Measurements from ENCODE around the gene SLC16A10. TPM values are rescaled to one million over a fixed set of nuclear protein-coding genes. Genes with fewer than 3 reads are reported as not detected.

Gene SLC16A10
- total and polyA plus RNA-seq, 2 of the 13 experiments (the other 11 are each of a cell fraction or from before 2014, with no cell fraction given), result 8.2 to 20.1 TPM

GRCh38 chr6:111087106-111087835, at the start of gene SLC16A10 (continued):
- TF ChIP-seq, protein P1, sequence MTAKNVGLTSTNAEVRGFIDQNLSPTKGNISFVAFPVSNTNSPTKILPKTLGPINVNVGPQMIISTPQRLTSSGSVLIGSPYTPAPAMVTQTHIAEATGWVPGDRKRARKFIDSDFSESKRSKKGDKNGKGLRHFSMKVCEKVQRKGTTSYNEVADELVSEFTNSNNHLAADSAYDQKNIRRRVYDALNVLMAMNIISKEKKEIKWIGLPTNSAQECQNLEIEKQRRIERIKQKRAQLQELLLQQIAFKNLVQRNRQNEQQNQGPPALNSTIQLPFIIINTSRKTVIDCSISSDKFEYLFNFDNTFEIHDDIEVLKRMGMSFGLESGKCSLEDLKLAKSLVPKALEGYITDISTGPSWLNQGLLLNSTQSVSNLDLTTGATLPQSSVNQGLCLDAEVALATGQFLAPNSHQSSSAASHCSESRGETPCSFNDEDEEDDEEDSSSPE (CRISPR knock-in tag; IDR thresholded peaks at IDR 0.05), result peak; percentile 76
- TF ChIP-seq ERF (CRISPR knock-in tag; IDR thresholded peaks at IDR 0.05) (0 out of 2 replicates have a peak, but pooled peaks have one; percentile 19), MYC (CRISPR knock-in tag; IDR thresholded peaks at IDR 0.05; ENCODE audit: borderline replicate concordance) (peak; percentile 18; the same call in 1 of the 2 replicates), ZNF24 (IDR thresholded peaks at IDR 0.05) (no peak), NRL (CRISPR knock-in tag; IDR thresholded peaks at IDR 0.05; ENCODE audit: borderline replicate concordance) (0 out of 2 replicates have a peak, but pooled peaks have one; percentile 40), ZNF609 (CRISPR knock-in tag; IDR thresholded peaks at IDR 0.05; ENCODE audit: borderline replicate concordance) (no peak), PRMT3 (CRISPR knock-in tag; IDR thresholded peaks at IDR 0.05; ENCODE audit: borderline replicate concordance, low read depth) (0 out of 2 replicates have a peak, but pooled peaks have one; percentile 68), KLF13 (CRISPR knock-in tag; IDR thresholded peaks at IDR 0.05) (no peak), GATAD2A (CRISPR knock-in tag; IDR thresholded peaks at IDR 0.05) (0 out of 2 replicates have a peak, but pooled peaks have one; percentile 25), SKI (IDR thresholded peaks at IDR 0.05; ENCODE audit: partially characterized antibody) (peak; percentile 72), HNRNPLL (IDR thresholded peaks at IDR 0.05; ENCODE audit: low read depth, low read length, poor library complexity, severe bottlenecking) (peak; percentile 80), ZNF776 (CRISPR knock-in tag; IDR thresholded peaks at IDR 0.05) (0 out of 2 replicates have a peak, but pooled peaks have one; percentile 32), EEA1 (CRISPR knock-in tag; IDR thresholded peaks at IDR 0.05; ENCODE audit: borderline replicate concordance) (0 out of 2 replicates have a peak, but pooled peaks have one; percentile 63), HDAC1 (CRISPR knock-in tag; IDR thresholded peaks at IDR 0.05) (peak; percentile 28; the same call in 1 of the 2 replicates), ZNF563 (CRISPR knock-in tag; IDR thresholded peaks at IDR 0.05) (peak; percentile 79; the same call in 1 of the 2 replicates), ZSCAN25 (CRISPR knock-in tag; IDR thresholded peaks at IDR 0.05) (no peak)
- TF ChIP-seq, protein P2, sequence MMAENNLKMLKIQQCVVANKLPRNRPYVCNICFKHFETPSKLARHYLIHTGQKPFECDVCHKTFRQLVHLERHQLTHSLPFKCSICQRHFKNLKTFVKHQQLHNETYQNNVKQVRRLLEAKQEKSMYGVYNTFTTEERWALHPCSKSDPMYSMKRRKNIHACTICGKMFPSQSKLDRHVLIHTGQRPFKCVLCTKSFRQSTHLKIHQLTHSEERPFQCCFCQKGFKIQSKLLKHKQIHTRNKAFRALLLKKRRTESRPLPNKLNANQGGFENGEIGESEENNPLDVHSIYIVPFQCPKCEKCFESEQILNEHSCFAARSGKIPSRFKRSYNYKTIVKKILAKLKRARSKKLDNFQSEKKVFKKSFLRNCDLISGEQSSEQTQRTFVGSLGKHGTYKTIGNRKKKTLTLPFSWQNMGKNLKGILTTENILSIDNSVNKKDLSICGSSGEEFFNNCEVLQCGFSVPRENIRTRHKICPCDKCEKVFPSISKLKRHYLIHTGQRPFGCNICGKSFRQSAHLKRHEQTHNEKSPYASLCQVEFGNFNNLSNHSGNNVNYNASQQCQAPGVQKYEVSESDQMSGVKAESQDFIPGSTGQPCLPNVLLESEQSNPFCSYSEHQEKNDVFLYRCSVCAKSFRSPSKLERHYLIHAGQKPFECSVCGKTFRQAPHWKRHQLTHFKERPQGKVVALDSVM (CRISPR knock-in tag; IDR thresholded peaks at IDR 0.05), result 0 out of 2 replicates have a peak, but pooled peaks have one; percentile 27
- TF ChIP-seq, protein P3, sequence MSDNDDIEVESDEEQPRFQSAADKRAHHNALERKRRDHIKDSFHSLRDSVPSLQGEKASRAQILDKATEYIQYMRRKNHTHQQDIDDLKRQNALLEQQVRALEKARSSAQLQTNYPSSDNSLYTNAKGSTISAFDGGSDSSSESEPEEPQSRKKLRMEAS (IDR thresholded peaks at IDR 0.05), result peak; percentile 60
- TF ChIP-seq, protein P4, sequence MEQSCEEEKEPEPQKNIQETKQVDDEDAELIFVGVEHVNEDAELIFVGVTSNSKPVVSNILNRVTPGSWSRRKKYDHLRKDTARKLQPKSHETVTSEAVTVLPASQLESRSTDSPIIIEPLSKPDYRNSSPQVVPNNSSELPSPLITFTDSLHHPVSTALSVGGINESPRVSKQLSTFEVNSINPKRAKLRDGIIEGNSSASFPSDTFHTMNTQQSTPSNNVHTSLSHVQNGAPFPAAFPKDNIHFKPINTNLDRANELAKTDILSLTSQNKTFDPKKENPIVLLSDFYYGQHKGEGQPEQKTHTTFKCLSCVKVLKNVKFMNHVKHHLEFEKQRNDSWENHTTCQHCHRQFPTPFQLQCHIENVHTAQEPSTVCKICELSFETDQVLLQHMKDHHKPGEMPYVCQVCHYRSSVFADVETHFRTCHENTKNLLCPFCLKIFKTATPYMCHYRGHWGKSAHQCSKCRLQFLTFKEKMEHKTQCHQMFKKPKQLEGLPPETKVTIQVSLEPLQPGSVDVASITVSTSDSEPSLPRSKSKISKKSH (CRISPR knock-in tag; IDR thresholded peaks at IDR 0.05; ENCODE audit: borderline replicate concordance), result peak; percentile 63; the same call in 1 of the 2 replicates
